Measurements from ENCODE around the gene TMEM128.

DNA sequence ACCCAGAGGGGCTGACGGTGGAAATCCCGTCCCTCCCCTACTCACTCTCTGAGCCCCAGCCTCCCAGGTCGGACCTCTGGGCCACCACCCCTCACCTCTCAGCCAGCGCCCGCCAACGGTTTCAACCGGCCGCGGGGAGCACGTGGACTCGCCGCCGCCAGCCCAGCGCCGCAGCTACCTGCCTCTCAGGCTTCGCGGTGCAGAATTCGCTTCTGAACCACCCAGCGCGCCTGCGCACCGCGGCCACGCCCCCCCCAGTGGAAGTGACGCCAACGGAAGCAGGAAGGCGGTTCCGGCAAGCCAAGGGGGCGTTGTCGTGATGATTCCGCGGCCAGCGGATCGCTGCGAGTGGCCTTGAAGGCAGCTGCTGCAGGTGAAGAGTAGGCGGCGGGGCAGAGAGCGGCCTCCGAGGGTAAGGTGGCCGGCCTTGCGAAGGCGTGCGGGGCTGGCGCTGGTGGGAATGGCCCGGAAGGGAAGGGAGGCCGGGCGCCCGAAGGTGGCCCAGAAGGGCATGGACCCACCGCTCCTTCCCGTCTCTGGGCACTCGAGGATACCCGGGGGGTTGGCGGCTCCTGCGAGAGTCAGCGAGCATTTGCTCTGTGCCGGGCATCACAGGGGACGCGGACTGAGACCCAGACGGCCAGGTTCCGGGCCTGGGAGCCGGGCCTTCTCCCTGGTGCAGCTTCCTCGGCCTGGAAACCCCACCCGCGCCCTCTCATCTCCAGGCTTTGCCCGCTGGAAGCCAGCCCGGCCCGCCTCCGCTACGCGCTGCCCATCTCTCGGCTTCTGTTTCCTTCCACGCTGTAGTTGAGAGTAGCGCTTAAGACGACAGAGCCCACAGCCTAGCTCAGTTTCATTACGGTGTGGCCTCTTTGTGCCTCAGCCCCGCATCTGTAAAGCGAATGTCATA lies 42.2 kb upstream of the TMEM128 start, which contains the start of the genes LYAR and ZBTB49:
- TF ChIP-seq, protein P1, sequence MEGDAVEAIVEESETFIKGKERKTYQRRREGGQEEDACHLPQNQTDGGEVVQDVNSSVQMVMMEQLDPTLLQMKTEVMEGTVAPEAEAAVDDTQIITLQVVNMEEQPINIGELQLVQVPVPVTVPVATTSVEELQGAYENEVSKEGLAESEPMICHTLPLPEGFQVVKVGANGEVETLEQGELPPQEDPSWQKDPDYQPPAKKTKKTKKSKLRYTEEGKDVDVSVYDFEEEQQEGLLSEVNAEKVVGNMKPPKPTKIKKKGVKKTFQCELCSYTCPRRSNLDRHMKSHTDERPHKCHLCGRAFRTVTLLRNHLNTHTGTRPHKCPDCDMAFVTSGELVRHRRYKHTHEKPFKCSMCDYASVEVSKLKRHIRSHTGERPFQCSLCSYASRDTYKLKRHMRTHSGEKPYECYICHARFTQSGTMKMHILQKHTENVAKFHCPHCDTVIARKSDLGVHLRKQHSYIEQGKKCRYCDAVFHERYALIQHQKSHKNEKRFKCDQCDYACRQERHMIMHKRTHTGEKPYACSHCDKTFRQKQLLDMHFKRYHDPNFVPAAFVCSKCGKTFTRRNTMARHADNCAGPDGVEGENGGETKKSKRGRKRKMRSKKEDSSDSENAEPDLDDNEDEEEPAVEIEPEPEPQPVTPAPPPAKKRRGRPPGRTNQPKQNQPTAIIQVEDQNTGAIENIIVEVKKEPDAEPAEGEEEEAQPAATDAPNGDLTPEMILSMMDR (IDR thresholded peaks at IDR 0.05) = no peak
- TF ChIP-seq ZFX (IDR thresholded peaks at IDR 0.05; ENCODE audit: borderline replicate concordance) = no peak

All from 22Rv1 (cell line).